GM11168 (cell line): ENCODE data around the gene PPP6R2.

Source experiments
- in situ Hi-C: fragments of 300-500 bp; cut with MboI; formaldehyde crosslinking; loops from one replicate; pipeline ENCODE4 v1.12.0; 2022; ENCODE audit warnings: low sequenced_read_pairs; ENCODE audit not compliant: unreplicated experiment

The PPP6R2 gene

DNA sequence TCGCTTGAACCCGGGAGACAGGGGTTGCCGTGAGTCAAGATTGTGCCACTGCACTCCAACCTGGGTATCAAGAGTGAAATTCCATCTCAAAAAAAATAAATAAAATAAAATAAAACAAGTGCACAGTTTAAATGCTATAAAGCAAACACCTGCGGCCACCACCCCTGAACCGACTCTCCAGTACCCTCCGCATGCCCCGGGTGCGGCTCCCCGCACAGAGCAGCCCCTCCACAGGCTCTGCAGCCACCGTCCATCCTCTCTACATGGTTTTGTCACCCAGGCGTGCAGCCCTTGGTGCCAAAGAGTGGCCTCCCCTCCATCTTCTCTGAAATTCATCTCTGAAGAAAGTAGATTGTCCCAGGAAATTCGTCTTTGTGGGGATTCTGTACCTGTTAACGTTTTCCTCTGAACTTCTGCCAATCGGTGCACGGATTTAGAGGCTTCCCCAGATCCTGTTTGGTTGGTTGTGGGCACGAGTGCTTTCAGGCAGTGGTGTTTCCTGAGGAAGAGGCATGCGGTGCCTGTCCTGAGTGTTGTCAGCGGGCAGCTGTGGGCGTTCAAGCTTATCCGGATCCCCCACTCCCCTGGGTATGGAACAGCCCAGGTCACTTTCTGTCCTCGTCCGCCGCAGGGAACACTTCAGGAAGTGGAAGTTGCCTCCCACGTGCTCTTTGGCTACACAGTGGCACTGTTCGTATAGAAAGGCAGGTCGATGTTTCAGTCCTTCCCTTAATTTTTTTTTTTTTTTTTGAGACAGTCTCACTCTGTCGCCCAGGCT lies 147.6 kb downstream of the PPP6R2 start:
- in situ Hi-C loops: no loop called here
